Thyroid gland (tissue), 4 donors: Measurements from ENCODE around the gene MEP1B. TPM values are rescaled to one million over a fixed set of nuclear protein-coding genes. Genes with fewer than 3 reads are reported as not detected.

Source experiments
- DNase-seq, 2 donors: peaks; one replicate each; pipeline ENCODE4 v3.0.0-alpha.2; 2019
- H3K27ac ChIP-seq, 3 donors: fragments of 200-600 bp; sonication (generic); 1 replicate in 2 of 3; 2 replicates in 1 of 3; pipeline ENCODE4 v1.5.1; 2016 to 2019; ENCODE audit warnings: mild to moderate bottlenecking in 1 of 3, moderate library complexity in 1 of 3
- H3K27me3 ChIP-seq: fragments of 200-600 bp; sonication (generic); one replicate; pipeline ENCODE4 v1.5.1; 2019
- H3K36me3 ChIP-seq, 2 donors: fragments of 200-600 bp; sonication (generic); one replicate each; pipeline ENCODE4 v1.5.1; 2016 to 2019
- H3K4me1 ChIP-seq, 2 donors: fragments of 200-600 bp; sonication (generic); one replicate each; pipeline ENCODE4 v1.5.1; 2017 to 2019
- H3K4me3 ChIP-seq, 3 donors: fragments of 200-600 bp; sonication (generic); replicated peaks in 1 of 3; 1 replicate in 2 of 3; 2 replicates in 1 of 3; pipeline ENCODE4 v1.5.1; 2016; ENCODE audit warnings: mild to moderate bottlenecking in 1 of 3
- H3K9me3 ChIP-seq: fragments of 200-600 bp; sonication (generic); one replicate; pipeline ENCODE4 v1.5.1; 2017
- CTCF ChIP-seq, 6 experiments: fragments of 200-600 bp in 3 of 6; fragments of 450-650 bp in 3 of 6; sonication (generic) in 3 of 6; IDR thresholded peaks; one replicate each; pipeline ENCODE4 v1.5.1; 2016 to 2019; ENCODE audit warnings: antibody characterized with exemption in 6 of 6, mild to moderate bottlenecking in 2 of 6, inconsistent platforms in 1 of 6, moderate library complexity in 1 of 6
- POLR2A ChIP-seq, 2 donors: fragments of 450-650 bp; IDR thresholded peaks; one replicate each; pipeline ENCODE4 v1.6.1; 2017; ENCODE audit warnings: antibody characterized with exemption in 2 of 2, mild to moderate bottlenecking in 2 of 2, moderate library complexity in 1 of 2
- WGBS, 2 donors: methylation state at CpG; one replicate each; pipeline ENCODE4 v1.1.5; 2017; 5-methylcytosine and 5-hydroxymethylcytosine counted together
- intact Hi-C: fragments of 100-400 bp; cut with DNase I; formaldehyde crosslinking; loops from one replicate; pipeline ENCODE4 v1.15.1; 2023
- total RNA-seq, 4 donors: library from RNA; depleted of rRNA; stranded (reverse); fragments of >200 nt; gene quantifications; one replicate each; pipeline ENCODE4 v1.2.3, GENCODE V29; 2016

The MEP1B gene
- total RNA-seq, 4 donors from 2014 or later: 0.38 TPM; not detected in 3

GRCh38 chr18:32195881-32196815 lies 6.3 kb downstream of the MEP1B start:
- no peak overlapping the region for H3K4me3 ChIP-seq
- H3K9me3 ChIP-seq: no peaks in the 10 kb centered on the region
- no peak overlapping the region for H3K27ac ChIP-seq
- H3K27me3 ChIP-seq: no peaks in the 10 kb centered on the region
- H3K4me1 ChIP-seq: no peaks in the 10 kb centered on the region
- no peaks in the 10 kb centered on the region for H3K36me3 ChIP-seq
- WGBS, 2 donors: 92 to 94% methylated on average over 14 to 23 of the region's 32 CpGs
- TF ChIP-seq POLR2A (IDR thresholded peaks at IDR 0.05) (no peak), CTCF (IDR thresholded peaks at IDR 0.05) (no peak)
- intact Hi-C loops: no loop called here
- no peak for DNase-seq

- H3K4me1 ChIP-seq: no peaks in the 10 kb centered on the region
- intact Hi-C loops: no loop called here
- TF ChIP-seq POLR2A (IDR thresholded peaks at IDR 0.05) (no peak), CTCF (IDR thresholded peaks at IDR 0.05) (no peak)
- no peaks in the 10 kb centered on the region for H3K9me3 ChIP-seq
- H3K4me3 ChIP-seq: no peak overlapping the region
- H3K27me3 ChIP-seq: no peaks in the 10 kb centered on the region
- 62 to 67% methylated on average over 2 of the region's 2 CpGs for WGBS, 2 donors
- no peak overlapping the region for H3K27ac ChIP-seq
- DNase-seq: no peak
- no peaks in the 10 kb centered on the region for H3K36me3 ChIP-seq
Observed at GRCh38 chr18:32200766-32201165, 10.9 kb downstream of the MEP1B start.

GRCh38 chr18:32201948-32202672 lies 12.3 kb downstream of the MEP1B start:
- H3K36me3 ChIP-seq: no peaks in the 10 kb centered on the region
- DNase-seq: no peak
- WGBS, 2 donors: 88 to 89% methylated on average over 3 of the region's 3 CpGs
- H3K27me3 ChIP-seq: no peaks in the 10 kb centered on the region
- H3K4me3 ChIP-seq: no peak overlapping the region
- no peaks in the 10 kb centered on the region for H3K4me1 ChIP-seq
- TF ChIP-seq CTCF (IDR thresholded peaks at IDR 0.05): no peak
- TF ChIP-seq POLR2A (IDR thresholded peaks at IDR 0.05): no peak
- H3K9me3 ChIP-seq: no peaks in the 10 kb centered on the region
- intact Hi-C loops: no loop called here
- no peak overlapping the region for H3K27ac ChIP-seq

GRCh38 chr18:32208023-32208422 lies 18.2 kb downstream of the MEP1B start:
- intact Hi-C loops: no loop called here
- no peak for TF ChIP-seq CTCF (IDR thresholded peaks at IDR 0.05)
- no peak for TF ChIP-seq POLR2A (IDR thresholded peaks at IDR 0.05)
- WGBS, 2 donors: 24 to 40% methylated on average over 2 of the region's 2 CpGs
- DNase-seq: no peak
- no peak overlapping the region for H3K4me3 ChIP-seq
- H3K36me3 ChIP-seq: no peaks in the 10 kb centered on the region
- no peaks in the 10 kb centered on the region for H3K27me3 ChIP-seq
- no peak overlapping the region for H3K27ac ChIP-seq
- no peaks in the 10 kb centered on the region for H3K9me3 ChIP-seq
- no peaks in the 10 kb centered on the region for H3K4me1 ChIP-seq

- Histone ChIP-seq H3K4me1 (no peaks in the 10 kb centered on the region), H3K36me3 (no peaks in the 10 kb centered on the region), H3K27me3 (no peaks in the 10 kb centered on the region), H3K9me3 (no peaks in the 10 kb centered on the region), H3K4me3 (no peak overlapping the region), H3K27ac (no peak overlapping the region)
- DNase-seq: no peak
- intact Hi-C loops: no loop called here
- no peak for TF ChIP-seq CTCF (IDR thresholded peaks at IDR 0.05)
- TF ChIP-seq POLR2A (IDR thresholded peaks at IDR 0.05): no peak
- 74 to 83% methylated on average over 3 of the region's 3 CpGs for whole genome bisulfite sequencing, 2 donors
Observed at GRCh38 chr18:32208577-32208976, 18.7 kb downstream of the MEP1B start.
